CD14-positive monocyte (primary cell): Measurements from ENCODE around the gene DMPK. TPM values are rescaled to one million over a fixed set of nuclear protein-coding genes. Genes with fewer than 3 reads are reported as not detected.
A peak's percentile ranks its signal among the peaks of the same experiment; 100 is the strongest.

Experiments
- DNase-seq, 3 donors: peaks; one replicate each; pipeline ENCODE4 v3.0.0-alpha.2; 2011 to 2022
- H2AFZ ChIP-seq: 2 replicates; pipeline ENCODE4 v1.6.0; 2012; ENCODE audit warnings: mild to moderate bottlenecking, low read depth, low read length, inconsistent platforms; ENCODE audit not compliant: insufficient read depth, poor library complexity, severe bottlenecking
- H3K27ac ChIP-seq, 2 donors: 1 replicate in 1 of 2; 2 replicates in 1 of 2; pipeline ENCODE4 v1.5.1; 2012 to 2013; ENCODE audit warnings: low read length in 2 of 2, control low read depth in 1 of 2, inconsistent platforms in 1 of 2, low read depth in 1 of 2, mild to moderate bottlenecking in 1 of 2
- H3K27me3 ChIP-seq, 2 donors: one replicate each; pipeline versions ENCODE4 v1.6.0 to v1.6.1; 2011 to 2013; ENCODE audit warnings: low read length in 2 of 2; ENCODE audit not compliant: control insufficient read depth in 2 of 2, insufficient read depth in 2 of 2
- H3K36me3 ChIP-seq, 2 donors: replicated peaks in 1 of 2; 1 replicate in 1 of 2; 2 replicates in 1 of 2; pipeline versions ENCODE4 v1.5.1 to v1.6.1; 2012 to 2013; ENCODE audit warnings: low read length in 2 of 2, control low read depth in 1 of 2, inconsistent platforms in 1 of 2, mild to moderate bottlenecking in 1 of 2; ENCODE audit not compliant: insufficient read depth in 2 of 2, control insufficient read depth in 1 of 2
- H3K4me1 ChIP-seq, 2 donors: 1 replicate in 1 of 2; 2 replicates in 1 of 2; pipeline versions ENCODE4 v1.5.1 to v1.6.1; 2012 to 2013; ENCODE audit warnings: low read length in 2 of 2, control low read depth in 1 of 2, inconsistent platforms in 1 of 2, mild to moderate bottlenecking in 1 of 2, moderate library complexity in 1 of 2; ENCODE audit not compliant: insufficient read depth in 2 of 2, control insufficient read depth in 1 of 2
- H3K4me2 ChIP-seq: replicated peaks from 2 replicates; pipeline ENCODE3; 2012; ENCODE audit warnings: low read length, moderate library complexity, mild to moderate bottlenecking; ENCODE audit not compliant: poor library complexity, severe bottlenecking; ENCODE audit errors: extremely low read depth
- H3K4me3 ChIP-seq, 3 experiments: fragments of 200-600 bp in 1 of 3; sonication (generic) in 1 of 3; replicated peaks in 1 of 3; 1 replicate in 2 of 3; 2 replicates in 1 of 3; pipeline ENCODE4 v1.5.1; 2011 to 2013; ENCODE audit warnings: low read length in 3 of 3, mild to moderate bottlenecking in 3 of 3, control low read depth in 2 of 3, low read depth in 2 of 3, inconsistent platforms in 1 of 3, moderate library complexity in 1 of 3
- H3K79me2 ChIP-seq: 2 replicates; pipeline ENCODE4 v1.6.0; 2012; ENCODE audit warnings: mild to moderate bottlenecking, control low read depth, inconsistent platforms, low read length, moderate library complexity; ENCODE audit not compliant: insufficient read depth
- H3K9ac ChIP-seq: 2 replicates; pipeline ENCODE4 v1.6.0; 2017; ENCODE audit warnings: low read length, mild to moderate bottlenecking; ENCODE audit not compliant: insufficient read depth, poor library complexity, severe bottlenecking
- H3K9me3 ChIP-seq, 2 donors: replicated peaks in 1 of 2; 1 replicate in 1 of 2; 2 replicates in 1 of 2; pipeline versions ENCODE4 v1.5.1 to v1.6.1; 2012 to 2013; ENCODE audit warnings: low read length in 2 of 2, control low read depth in 1 of 2; ENCODE audit not compliant: control insufficient read depth in 1 of 2, insufficient read depth in 1 of 2
- H4K20me1 ChIP-seq: 2 replicates; pipeline ENCODE4 v1.6.0; 2012; ENCODE audit warnings: mild to moderate bottlenecking, low read length, control low read depth, moderate library complexity; ENCODE audit not compliant: insufficient read depth
- H3K27ac Mint-ChIP-seq, 7 donors: one replicate each; pipeline ENCODE4 v1.8.0; 2020; ENCODE audit warnings: mild to moderate bottlenecking in 7 of 7, mixed read lengths in 7 of 7, moderate library complexity in 6 of 7, inconsistent platforms in 2 of 7
- H3K27me3 Mint-ChIP-seq, 3 donors: one replicate each; pipeline ENCODE4 v1.8.0; 2021 to 2022; ENCODE audit warnings: low read depth in 3 of 3, mild to moderate bottlenecking in 3 of 3, mixed read lengths in 3 of 3, moderate library complexity in 3 of 3, inconsistent platforms in 1 of 3
- H3K36me3 Mint-ChIP-seq, 2 donors: one replicate each; pipeline ENCODE4 v1.8.0; 2020; ENCODE audit warnings: mixed read lengths in 2 of 2, inconsistent platforms in 1 of 2, mild to moderate bottlenecking in 1 of 2
- H3K4me1 Mint-ChIP-seq: one replicate; pipeline ENCODE4 v1.8.0; 2020; ENCODE audit warnings: mild to moderate bottlenecking, mixed read lengths
- H3K4me3 Mint-ChIP-seq, 2 donors: one replicate each; pipeline ENCODE4 v1.8.0; 2020; ENCODE audit warnings: mild to moderate bottlenecking in 2 of 2, mixed read lengths in 2 of 2, moderate library complexity in 1 of 2
- H3K9me3 Mint-ChIP-seq, 7 donors: one replicate each; pipeline ENCODE4 v1.8.0; 2020 to 2022; ENCODE audit warnings: mixed read lengths in 7 of 7, mild to moderate bottlenecking in 6 of 7, moderate library complexity in 6 of 7, inconsistent platforms in 2 of 7
- WGBS: methylation state at CpG from one replicate; pipeline ENCODE4 v1.1.5; 2013; ENCODE audit warnings: missing lambda C conversion rate; ENCODE audit not compliant: insufficient coverage; 5-methylcytosine and 5-hydroxymethylcytosine counted together
- intact Hi-C, 2 donors: fragments of 100-400 bp; cut with micrococcal nuclease; formaldehyde crosslinking; loops; one replicate each; pipeline versions ENCODE4 v1.15.0 to v1.15.1; 2023
- polyA plus RNA-seq, 3 donors: library from polyadenylated mRNA; depleted of rRNA in 1 of 3; unstranded in 2 of 3; stranded (reverse) in 1 of 3; fragments of 300-500 nt in 2 of 3; fragments of >200 nt in 1 of 3; fragmentation: Illumina TruSeq in 2 of 3; gene quantifications; 1 replicate in 2 of 3; 2 replicates in 1 of 3; pipeline ENCODE4 v1.2.3, GENCODE V29; 2012 to 2021
- TF ChIP-seq, protein P1 (sequence below): fragments of 200-600 bp; IDR thresholded peaks from one replicate; pipeline ENCODE4 v1.8.0; 2022; ENCODE audit warnings: antibody characterized with exemption, mild to moderate bottlenecking

DMPK gene
- polyA plus RNA-seq, 3 donors = 0.17 to 3.8 TPM; not detected in 1

DNA sequence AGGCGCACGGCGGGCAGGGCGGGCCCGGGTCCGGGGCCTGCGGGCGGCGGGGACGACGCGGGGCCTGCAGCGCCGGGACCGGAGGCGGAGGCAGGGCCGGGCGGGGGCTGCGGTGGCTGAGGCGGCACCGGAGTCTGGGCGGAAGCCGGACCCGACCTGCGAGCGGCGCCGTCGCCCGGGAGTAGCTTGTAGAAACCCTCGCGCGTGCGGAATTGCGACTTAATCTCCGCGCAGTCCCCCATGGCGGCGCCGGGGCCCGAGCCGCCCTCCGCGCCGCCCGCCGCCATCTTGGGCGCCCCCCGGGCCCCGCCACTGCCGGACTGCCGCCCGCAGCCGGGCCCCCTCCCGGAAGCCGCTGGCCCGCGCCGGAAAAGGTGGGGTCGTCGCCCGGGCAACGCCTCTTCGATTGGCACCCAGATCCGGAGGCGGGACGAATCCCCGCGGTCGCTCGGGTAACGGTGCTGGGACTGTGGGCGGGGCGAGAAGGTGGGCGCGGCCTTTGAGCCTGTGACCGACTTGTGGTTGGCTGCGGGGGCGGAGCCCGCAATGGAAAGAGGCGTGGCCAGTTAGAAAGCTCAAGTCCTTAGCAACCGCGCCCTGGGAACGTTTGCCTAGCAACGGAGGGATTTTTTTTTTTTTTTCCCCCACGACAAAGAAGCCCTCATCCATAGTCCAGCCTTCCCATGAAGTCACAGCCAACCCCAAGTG is 10.3 kb upstream of the DMPK start, which contains the start of gene DMWD:
DMWD (minus strand) TSS at position 376 of the 708 bp plus-strand sequence; CDS start at position 287, 89 bp downstream.
- Histone ChIP-seq H3K4me1 (peaks cover 35 to 41% of the 10 kb centered on the region in 2 donors), H3K4me3 (peak within 1 kb of the TSS in 1 of 3 experiments; percentile 59), H3K27ac (no peak within 1 kb of the TSS), H4K20me1 (peaks cover 69% of the 10 kb centered on the region), H3K9me3 (peaks cover 6 to 23% of the 10 kb centered on the region in 2 donors), H3K9ac (no peak within 1 kb of the TSS), H3K27me3 (peaks cover 62 to 80% of the 10 kb centered on the region in 2 donors), H3K4me2 (peak within 1 kb of the TSS; percentile 70), H2AFZ (no peak within 1 kb of the TSS), H3K36me3 (no peaks in the 10 kb centered on the region), H3K79me2 (no peaks in the 10 kb centered on the region)
- Mint-ChIP-seq H3K4me1 (peaks cover 33% of the 10 kb centered on the region), H3K9me3 (peaks cover 6 to 55% (median 28%) of the 10 kb centered on the region in 7 donors), H3K36me3 (peaks cover 20 to 28% of the 10 kb centered on the region in 2 donors), H3K27ac (peak within 1 kb of the TSS in 6 of 7 donors; percentile 60 to 87 (median 74)), H3K4me3 (peak within 1 kb of the TSS; percentile 76 to 94), H3K27me3 (peaks cover 85 to 91% (median 91%) of the 10 kb centered on the region in 3 donors)
- under 1% methylated on average over 86 of the region's 86 CpGs for WGBS
- DNase-seq = peak; percentile 88 to 94 (median 89)
- TF ChIP-seq, protein P1, sequence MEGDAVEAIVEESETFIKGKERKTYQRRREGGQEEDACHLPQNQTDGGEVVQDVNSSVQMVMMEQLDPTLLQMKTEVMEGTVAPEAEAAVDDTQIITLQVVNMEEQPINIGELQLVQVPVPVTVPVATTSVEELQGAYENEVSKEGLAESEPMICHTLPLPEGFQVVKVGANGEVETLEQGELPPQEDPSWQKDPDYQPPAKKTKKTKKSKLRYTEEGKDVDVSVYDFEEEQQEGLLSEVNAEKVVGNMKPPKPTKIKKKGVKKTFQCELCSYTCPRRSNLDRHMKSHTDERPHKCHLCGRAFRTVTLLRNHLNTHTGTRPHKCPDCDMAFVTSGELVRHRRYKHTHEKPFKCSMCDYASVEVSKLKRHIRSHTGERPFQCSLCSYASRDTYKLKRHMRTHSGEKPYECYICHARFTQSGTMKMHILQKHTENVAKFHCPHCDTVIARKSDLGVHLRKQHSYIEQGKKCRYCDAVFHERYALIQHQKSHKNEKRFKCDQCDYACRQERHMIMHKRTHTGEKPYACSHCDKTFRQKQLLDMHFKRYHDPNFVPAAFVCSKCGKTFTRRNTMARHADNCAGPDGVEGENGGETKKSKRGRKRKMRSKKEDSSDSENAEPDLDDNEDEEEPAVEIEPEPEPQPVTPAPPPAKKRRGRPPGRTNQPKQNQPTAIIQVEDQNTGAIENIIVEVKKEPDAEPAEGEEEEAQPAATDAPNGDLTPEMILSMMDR = no peak
- intact Hi-C loops = no loop called here

DNA sequence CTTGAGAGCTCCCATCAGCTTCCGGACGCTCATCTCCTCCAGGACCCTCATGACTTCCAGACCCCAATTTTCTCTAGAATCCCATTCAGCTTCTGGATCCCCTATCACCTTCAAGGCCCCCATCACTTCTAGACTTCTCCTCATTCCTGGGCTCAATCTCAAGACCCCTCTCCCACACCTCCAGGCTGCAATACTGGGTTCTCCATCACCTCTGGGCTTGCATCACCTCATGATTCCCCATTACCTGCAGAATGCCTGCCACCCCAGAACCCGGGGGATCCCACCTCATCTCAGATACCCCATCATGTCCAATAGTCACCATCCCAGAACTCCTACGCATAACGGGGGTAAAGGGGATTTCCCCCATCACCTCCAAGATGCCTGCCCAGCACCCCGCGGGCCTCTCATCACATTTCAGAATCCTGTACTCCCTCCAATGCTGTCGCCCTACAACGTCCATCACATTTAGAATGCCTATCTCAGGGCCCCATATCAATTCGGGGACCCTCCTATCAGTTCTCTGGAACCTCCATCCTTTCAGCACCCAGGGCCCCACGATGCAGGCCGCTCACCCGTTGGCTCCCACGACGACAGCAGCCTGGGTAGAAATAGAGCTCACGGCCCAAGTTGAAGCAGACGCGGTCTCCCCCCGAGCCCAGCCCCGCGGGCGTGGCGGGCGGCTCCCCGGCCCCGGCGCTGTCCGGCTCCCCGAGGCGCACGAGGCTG is 9.6 kb upstream of the DMPK start:
- peak overlapping the region in 6 of 7 donors; percentile 59 to 87 (median 74) for H3K27ac Mint-ChIP-seq
- peak overlapping the region; percentile 76 to 82 for H3K4me3 Mint-ChIP-seq
- peaks cover 33% of the 10 kb centered on the region for H3K4me1 Mint-ChIP-seq
- Histone ChIP-seq H3K4me1 (peaks cover 35 to 41% of the 10 kb centered on the region in 2 donors), H3K79me2 (no peaks in the 10 kb centered on the region), H3K27me3 (peaks cover 66 to 80% of the 10 kb centered on the region in 2 donors), H3K9ac (no peak overlapping the region), H3K4me3 (peak overlapping the region in 1 of 3 experiments; percentile 59), H3K36me3 (no peaks in the 10 kb centered on the region), H4K20me1 (peaks cover 76% of the 10 kb centered on the region), H3K9me3 (peaks cover 6 to 30% of the 10 kb centered on the region in 2 donors), H3K27ac (no peak overlapping the region), H3K4me2 (peak overlapping the region; percentile 70), H2AFZ (no peak overlapping the region)
- TF ChIP-seq, protein P1 = no peak
- WGBS = 9% methylated on average over 31 of the region's 31 CpGs
- intact Hi-C loops = no loop called here
- H3K9me3 Mint-ChIP-seq = peaks cover 6 to 60% (median 32%) of the 10 kb centered on the region in 7 donors
- no peak for DNase-seq
- peaks cover 24 to 33% of the 10 kb centered on the region in 2 donors for H3K36me3 Mint-ChIP-seq
- peaks cover 85 to 93% (median 91%) of the 10 kb centered on the region in 3 donors for H3K27me3 Mint-ChIP-seq
